Stomach (tissue), 9 donors: Measurements from ENCODE around the gene PPP5C. TPM values are rescaled to one million over a fixed set of nuclear protein-coding genes. Genes with fewer than 3 reads are reported as not detected.

Experiments used
- DNase-seq, 2 donors: peaks; one replicate each; pipeline versions ENCODE4 v3.0.0 to v3.0.0-alpha.2; 2013 to 2019
- H3K27ac ChIP-seq, 5 donors: fragments of 200-600 bp in 4 of 5; sonication (generic) in 4 of 5; one replicate each; pipeline ENCODE4 v1.5.1; 2013 to 2019; ENCODE audit warnings: mild to moderate bottlenecking in 1 of 5, moderate library complexity in 1 of 5
- H3K27me3 ChIP-seq, 3 donors: fragments of 200-600 bp; sonication (generic); one replicate each; pipeline ENCODE4 v1.5.1; 2017 to 2019; ENCODE audit warnings: mixed run types in 1 of 3
- H3K36me3 ChIP-seq, 4 donors: fragments of 200-600 bp; sonication (generic); 1 replicate in 3 of 4; 2 replicates in 1 of 4; pipeline ENCODE4 v1.5.1; 2016 to 2019
- H3K4me1 ChIP-seq, 4 donors: fragments of 200-600 bp; sonication (generic); one replicate each; pipeline ENCODE4 v1.5.1; 2016 to 2019
- H3K4me3 ChIP-seq, 4 donors: fragments of 200-600 bp; sonication (generic) in 3 of 4; one replicate each; pipeline ENCODE4 v1.5.1; 2016 to 2019; ENCODE audit warnings: mild to moderate bottlenecking in 1 of 4
- H3K9me3 ChIP-seq, 4 donors: fragments of 200-600 bp; sonication (generic); one replicate each; pipeline ENCODE4 v1.5.1; 2016 to 2019
- CTCF ChIP-seq, 7 experiments: fragments of 450-650 bp in 4 of 7; fragments of 200-600 bp in 3 of 7; sonication (generic) in 3 of 7; IDR thresholded peaks; one replicate each; pipeline ENCODE4 v1.5.1; 2016 to 2019; ENCODE audit warnings: antibody characterized with exemption in 7 of 7, control low read depth in 2 of 7, mild to moderate bottlenecking in 1 of 7
- EP300 ChIP-seq: sonication (generic); formaldehyde crosslinking; IDR thresholded peaks from one replicate; pipeline ENCODE4 v1.6.1; 2017; ENCODE audit warnings: antibody characterized with exemption
- POLR2A ChIP-seq, 4 donors: fragments of 450-650 bp; IDR thresholded peaks; one replicate each; pipeline ENCODE4 v1.6.1; 2016; ENCODE audit warnings: antibody characterized with exemption in 4 of 4, control low read depth in 2 of 4, mild to moderate bottlenecking in 1 of 4, moderate library complexity in 1 of 4
- POLR2AphosphoS5 ChIP-seq, 3 donors: sonication (generic); formaldehyde crosslinking; IDR thresholded peaks; one replicate each; pipeline ENCODE4 v1.6.1; 2016; ENCODE audit warnings: antibody characterized with exemption in 3 of 3
- WGBS, 5 donors: extraction: QIAGEN DNeasy Blood & Tissue Kit in 3 of 5; methylation state at CpG; one replicate each; pipeline versions ENCODE4 v1.1.5 to v1.1.7; 2013 to 2018; 5-methylcytosine and 5-hydroxymethylcytosine counted together
- intact Hi-C: fragments of 100-400 bp; cut with DNase I; formaldehyde crosslinking; loops from one replicate; pipeline ENCODE4 v1.15.1; 2023; ENCODE audit warnings: low total_unique reads
- polyA plus RNA-seq, 3 donors: library from polyadenylated mRNA; stranded (reverse); fragments of 200-250 nt; gene quantifications; one replicate each; pipeline ENCODE4 v1.2.3, GENCODE V29; 2013
- total RNA-seq, 5 donors: library from RNA; depleted of rRNA; stranded (reverse); fragments of >200 nt; gene quantifications; one replicate each; pipeline versions ENCODE4 v1.1.0 to v1.2.3, GENCODE V29; 2014 to 2016
- donor health status: healthy with polysubstance abuse.
- donor health status: Bipolar disorder and iron deficiency.
- donor health status: healthy.

PPP5C gene
- total and polyA plus RNA-seq, 8 donors: 29.6 to 124 (median 63.4) TPM

- intact Hi-C loops: no loop called here
- H3K4me3 ChIP-seq: no peak overlapping the region
- H3K27me3 ChIP-seq: no peaks in the 10 kb centered on the region
- peaks cover 65 to 98% (median 96%) of the 10 kb centered on the region in 4 donors for H3K36me3 ChIP-seq
- H3K27ac ChIP-seq: no peak overlapping the region
- TF ChIP-seq POLR2AphosphoS5 (IDR thresholded peaks at IDR 0.05): no peak
- no peak for TF ChIP-seq POLR2A (IDR thresholded peaks at IDR 0.05)
- no peak for TF ChIP-seq CTCF (IDR thresholded peaks at IDR 0.05)
- TF ChIP-seq EP300: no peak
- no peaks in the 10 kb centered on the region for H3K9me3 ChIP-seq
- WGBS, 5 donors: 91 to 94% (median 94%) methylated on average over 21 to 25 of the region's 25 CpGs
- DNase-seq: no peak
- peaks cover 7 to 15% (median 10%) of the 10 kb centered on the region in 4 donors for H3K4me1 ChIP-seq
Measured at GRCh38 chr19:46388311-46389095, 41.6 kb downstream of the PPP5C start.

GRCh38 chr19:46390121-46390858 lies 43.4 kb downstream of the PPP5C start:
- peaks cover 50 to 85% (median 79%) of the 10 kb centered on the region in 4 donors for H3K36me3 ChIP-seq
- H3K4me1 ChIP-seq: peaks cover 7 to 21% (median 11%) of the 10 kb centered on the region in 4 donors
- TF ChIP-seq POLR2A (IDR thresholded peaks at IDR 0.05) (no peak), CTCF (IDR thresholded peaks at IDR 0.05) (no peak), EP300 (no peak), POLR2AphosphoS5 (IDR thresholded peaks at IDR 0.05) (no peak)
- no peaks in the 10 kb centered on the region for H3K9me3 ChIP-seq
- no peak overlapping the region for H3K4me3 ChIP-seq
- intact Hi-C loops: loop anchor here (5.0 kb wide), 1 partner anchor 97 kb away; no protein-coding TSS in a partner anchor
- DNase-seq: no peak
- H3K27ac ChIP-seq: no peak overlapping the region
- H3K27me3 ChIP-seq: no peaks in the 10 kb centered on the region
- 91 to 96% (median 91%) methylated on average over 10 to 16 of the region's 16 CpGs for WGBS, 5 donors

GRCh38 chr19:46390866-46391265 lies 44.0 kb downstream of the PPP5C start:
- TF ChIP-seq POLR2A (IDR thresholded peaks at IDR 0.05) (no peak), CTCF (IDR thresholded peaks at IDR 0.05) (no peak)
- DNase-seq: no peak
- Histone ChIP-seq H3K27me3 (no peaks in the 10 kb centered on the region), H3K9me3 (no peaks in the 10 kb centered on the region), H3K4me3 (no peak overlapping the region), H3K4me1 (peaks cover 7 to 24% (median 12%) of the 10 kb centered on the region in 4 donors), H3K36me3 (peaks cover 50 to 79% (median 73%) of the 10 kb centered on the region in 4 donors), H3K27ac (no peak overlapping the region)
- intact Hi-C loops: loop anchor here (5.0 kb wide), 1 partner anchor 96 kb away; no protein-coding TSS in a partner anchor
- 84 to 97% (median 93%) methylated on average over 6 to 18 of the region's 18 CpGs for WGBS, 5 donors
